ENCODE measurements around the gene PHF2.

The PHF2 gene

DNA sequence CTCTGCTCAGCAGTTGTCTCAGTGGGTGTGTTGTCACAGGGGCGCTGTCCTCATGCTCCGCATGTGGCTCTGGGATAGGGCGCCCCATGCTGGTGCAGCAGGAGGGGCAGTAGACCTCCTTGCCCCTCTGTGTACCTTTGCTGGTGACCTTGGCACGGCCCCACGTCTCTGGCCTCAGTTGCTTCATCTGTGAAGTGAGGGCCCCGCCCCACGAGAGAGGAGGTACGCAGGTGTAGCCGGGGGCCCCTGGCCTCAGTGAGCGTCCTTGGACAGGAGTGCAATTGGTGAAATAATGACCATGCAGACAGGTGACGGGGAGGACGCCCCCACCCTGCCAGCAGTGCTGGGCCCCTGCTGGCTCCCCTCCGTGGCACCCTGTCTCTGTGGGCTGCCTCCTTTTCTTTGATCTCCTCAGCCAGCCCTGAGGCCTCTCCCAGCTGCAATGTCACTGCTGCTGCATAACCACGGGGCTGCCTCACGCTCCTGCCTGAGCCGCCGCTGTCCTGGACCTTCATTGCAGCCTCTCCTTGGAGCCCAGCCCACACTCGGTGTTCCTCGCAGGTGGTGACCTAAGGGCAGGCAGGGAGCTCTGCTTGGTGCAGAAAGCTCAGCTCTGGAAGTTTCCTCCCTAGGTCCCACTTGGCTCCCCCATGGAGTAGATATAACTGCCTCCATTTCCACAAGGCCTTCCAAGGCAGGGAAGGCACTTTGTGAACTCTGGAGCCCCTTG, 57.3 kb downstream of the PHF2 start:
- H3K4me3 Mint-ChIP-seq: no peak overlapping the region
- no peak overlapping the region for H3K27ac Mint-ChIP-seq
- ATAC-seq (no peak), DNase-seq (no peak)
- H3K9me3 Mint-ChIP-seq: peaks cover 20% of the 10 kb centered on the region
- H3K36me3 Mint-ChIP-seq (ENCODE audit: low read depth): peaks cover 36% of the 10 kb centered on the region
- H3K27me3 Mint-ChIP-seq: no peaks in the 10 kb centered on the region
- no peaks in the 10 kb centered on the region for H3K4me1 Mint-ChIP-seq

DNA sequence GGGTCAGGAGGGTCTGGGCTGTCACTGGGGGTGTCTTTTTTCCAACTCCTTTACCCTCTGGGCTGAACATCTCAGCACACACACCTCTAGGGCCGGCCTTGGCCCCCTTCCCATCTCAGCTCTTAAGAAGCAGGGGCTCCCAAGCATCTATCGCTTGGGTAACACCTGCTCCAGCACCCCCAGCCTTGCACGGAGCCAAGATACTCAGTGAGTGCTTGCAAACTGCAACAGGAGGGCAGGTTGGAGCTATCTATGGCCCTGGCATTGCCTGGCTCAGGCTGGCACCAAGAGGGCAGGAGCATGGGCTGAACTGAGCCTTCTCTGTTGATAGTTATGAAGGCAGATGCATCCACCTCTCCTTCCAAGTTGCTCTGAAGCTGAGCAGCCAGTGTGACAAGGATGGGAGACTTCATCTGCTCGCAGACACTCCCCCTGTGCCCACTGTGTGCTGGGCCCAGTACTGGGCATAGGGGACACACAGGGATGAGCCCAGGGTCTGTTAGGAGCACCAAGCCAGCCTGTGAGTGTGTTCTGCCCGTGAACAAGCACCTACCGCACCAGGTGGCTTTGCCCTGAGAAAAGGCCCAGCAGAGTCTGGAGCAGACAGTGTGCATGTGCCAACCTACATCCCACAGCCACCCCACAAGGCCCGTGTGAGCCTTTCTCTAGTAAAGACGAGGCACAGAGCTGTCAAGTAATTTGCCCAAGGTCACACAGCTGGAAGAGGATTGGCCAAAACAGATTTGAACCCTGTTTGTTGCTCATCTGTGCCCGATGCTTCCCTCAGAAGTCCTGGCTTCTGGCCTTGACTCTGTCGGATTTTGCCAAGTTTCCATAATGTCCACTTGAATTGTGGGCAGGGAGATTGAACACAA, 58.2 kb downstream of the PHF2 start:
- peaks cover 41% of the 10 kb centered on the region for H3K36me3 Mint-ChIP-seq (ENCODE audit: low read depth)
- peak; percentile 38 for ATAC-seq

DNA sequence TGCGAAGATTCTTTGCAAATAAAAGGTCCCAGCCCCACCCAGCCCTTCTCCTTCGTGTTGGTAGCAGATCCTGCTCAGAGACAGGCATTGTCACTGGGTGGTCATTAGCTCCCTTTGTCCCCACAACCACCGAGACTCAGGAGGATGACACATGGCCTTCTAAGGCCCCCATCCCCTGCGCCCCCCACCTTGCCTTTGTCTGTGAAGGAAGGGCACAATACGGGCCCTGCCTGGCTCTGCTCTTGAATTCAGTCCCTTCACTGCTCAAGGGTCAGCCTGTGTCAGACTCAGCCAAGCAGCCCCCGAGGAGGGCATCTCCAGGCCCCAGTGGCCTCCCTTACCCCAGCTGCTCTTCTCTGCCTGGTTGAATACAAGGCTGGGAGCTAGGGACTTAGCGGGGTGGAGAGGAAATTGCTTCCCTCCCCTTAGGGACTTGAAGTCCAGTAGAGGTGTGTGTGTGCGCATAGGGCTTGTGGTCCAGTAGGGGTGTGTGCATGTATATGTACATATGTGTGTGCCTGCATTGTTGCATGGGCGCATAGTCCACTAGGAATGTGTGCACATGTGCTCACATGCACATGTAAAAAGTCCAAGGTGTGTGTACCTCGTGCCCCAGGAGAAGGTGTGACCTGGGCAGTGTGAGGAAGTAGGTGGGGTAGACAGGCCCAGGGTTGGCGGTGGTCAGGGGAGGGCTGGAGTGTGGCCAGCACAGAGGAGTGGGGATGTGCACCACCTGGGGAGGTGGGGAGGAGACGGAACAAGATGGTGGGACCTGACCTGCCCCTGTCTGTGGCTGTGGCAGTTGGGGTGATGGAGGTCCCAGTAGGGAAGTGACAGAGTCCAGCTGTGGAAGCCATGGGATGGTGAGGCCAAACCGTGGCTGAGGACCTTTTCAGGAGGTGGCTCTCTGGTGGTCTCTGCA, 59.1 kb downstream of the PHF2 start:
- Mint-ChIP-seq H3K27ac (no peak overlapping the region), H3K27me3 (no peaks in the 10 kb centered on the region)
- ATAC-seq: no peak

More for the DNA sequence above, 58.2 kb downstream of the PHF2 start:
- Mint-ChIP-seq H3K27me3 (no peaks in the 10 kb centered on the region), H3K4me3 (no peak overlapping the region), H3K27ac (no peak overlapping the region), H3K9me3 (peaks cover 20% of the 10 kb centered on the region), H3K4me1 (no peaks in the 10 kb centered on the region)
- no peak for DNase-seq

DNA sequence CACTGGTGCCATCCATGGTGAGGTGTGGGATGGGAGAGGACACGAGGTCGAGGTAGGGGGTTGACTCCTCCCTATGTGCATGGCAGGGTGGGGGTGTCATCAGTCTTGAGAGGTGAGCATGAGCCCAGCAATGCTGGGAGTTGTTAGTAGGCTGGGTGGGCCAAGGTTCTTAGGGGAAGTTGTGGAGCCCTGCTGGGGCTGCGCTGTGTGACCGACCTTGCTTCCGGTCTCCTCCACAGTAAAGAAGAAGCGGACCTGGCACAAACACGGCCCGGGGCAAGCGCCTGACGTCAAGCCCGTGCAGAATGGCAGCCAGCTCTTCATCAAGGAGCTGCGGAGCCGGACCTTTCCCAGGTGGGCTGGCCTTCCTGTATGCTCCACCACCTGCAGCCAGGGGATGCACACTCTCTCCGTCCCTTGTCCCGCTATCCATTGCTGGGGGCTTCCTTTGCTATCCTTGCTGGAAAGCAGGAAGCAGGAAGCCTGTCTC, 59.8 kb downstream of the PHF2 start:
- H3K4me3 Mint-ChIP-seq: no peak overlapping the region
- no peak overlapping the region for H3K27ac Mint-ChIP-seq
- H3K9me3 Mint-ChIP-seq: peaks cover 20% of the 10 kb centered on the region
- ATAC-seq: no peak
- DNase-seq: no peak
- no peaks in the 10 kb centered on the region for H3K27me3 Mint-ChIP-seq
- no peaks in the 10 kb centered on the region for H3K4me1 Mint-ChIP-seq
- peaks cover 49% of the 10 kb centered on the region for H3K36me3 Mint-ChIP-seq (ENCODE audit: low read depth)

More for the DNA sequence above, 59.1 kb downstream of the PHF2 start:
- no peak for DNase-seq
- peaks cover 46% of the 10 kb centered on the region for H3K36me3 Mint-ChIP-seq (ENCODE audit: low read depth)
- H3K4me3 Mint-ChIP-seq: no peak overlapping the region
- no peaks in the 10 kb centered on the region for H3K4me1 Mint-ChIP-seq
- H3K9me3 Mint-ChIP-seq: peaks cover 20% of the 10 kb centered on the region

DNA sequence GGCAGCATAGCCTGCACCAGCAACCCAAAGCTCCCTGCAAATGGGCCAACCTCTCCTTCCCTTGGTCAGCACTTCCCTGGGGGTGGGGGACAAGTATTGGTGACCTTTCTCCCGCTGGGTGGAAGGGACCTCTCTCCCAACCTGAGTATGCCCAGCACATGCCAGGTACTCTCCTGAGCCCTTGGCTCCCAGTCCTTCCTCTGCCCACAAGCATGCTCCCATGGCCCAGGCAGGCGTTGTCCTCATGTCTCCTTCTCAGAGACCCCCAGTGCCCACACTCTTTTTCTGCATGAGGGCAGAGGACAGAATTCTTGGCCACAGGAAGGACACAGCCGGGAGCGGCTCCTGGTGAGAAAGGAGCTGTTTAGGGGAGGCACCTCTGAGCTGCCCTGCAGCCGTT, 60.3 kb downstream of the PHF2 start:
- Mint-ChIP-seq H3K4me1 (no peaks in the 10 kb centered on the region), H3K27me3 (no peaks in the 10 kb centered on the region), H3K36me3 (ENCODE audit: low read depth) (peaks cover 50% of the 10 kb centered on the region), H3K27ac (no peak overlapping the region), H3K9me3 (peaks cover 20% of the 10 kb centered on the region), H3K4me3 (no peak overlapping the region)
- ATAC-seq (no peak), DNase-seq (no peak)

DNA sequence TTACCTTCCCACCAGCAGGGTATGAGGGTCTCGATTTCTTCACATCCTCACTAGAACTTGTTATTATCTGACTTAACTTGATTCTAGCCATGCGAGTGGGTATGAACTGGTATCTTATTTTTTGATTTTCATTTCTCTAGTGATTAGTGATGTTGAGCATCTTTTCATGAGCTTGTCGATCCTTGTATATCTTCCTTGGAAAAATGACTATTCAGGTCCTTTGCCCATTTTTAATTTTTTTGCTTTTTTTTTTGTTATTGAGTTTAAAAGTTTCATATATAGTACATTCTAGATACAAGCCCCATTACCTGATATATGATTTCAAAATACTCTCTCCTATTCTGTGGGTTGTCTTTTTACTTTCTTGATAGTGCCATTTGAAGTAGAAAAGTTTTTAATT, 61.5 kb downstream of the PHF2 start:
- Mint-ChIP-seq H3K36me3 (ENCODE audit: low read depth) (peaks cover 53% of the 10 kb centered on the region), H3K9me3 (peaks cover 20% of the 10 kb centered on the region), H3K4me1 (no peaks in the 10 kb centered on the region), H3K4me3 (no peak overlapping the region), H3K27ac (no peak overlapping the region), H3K27me3 (no peaks in the 10 kb centered on the region)
- no peak for ATAC-seq
- no peak for DNase-seq

DNA sequence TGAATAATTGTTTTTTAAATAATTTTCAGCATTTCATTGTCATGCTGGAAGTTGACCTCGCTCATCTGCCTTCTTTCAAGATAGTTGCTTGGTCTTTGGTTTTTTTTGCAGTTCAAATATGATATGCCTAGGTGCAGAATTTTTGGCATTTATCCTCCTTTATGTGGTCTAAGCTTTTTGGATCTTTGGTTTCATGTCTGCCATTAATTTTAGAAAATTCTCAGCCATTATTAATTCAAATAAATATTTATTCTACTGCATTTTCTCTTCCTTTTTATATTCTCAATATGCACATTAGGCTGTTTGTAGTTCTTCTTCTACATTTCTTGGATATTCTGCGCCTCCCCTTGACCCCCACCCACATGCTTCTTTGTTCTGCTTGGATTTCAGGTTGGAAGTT, 63.6 kb downstream of the PHF2 start:
- ATAC-seq: no peak
- H3K9me3 Mint-ChIP-seq: peaks cover 20% of the 10 kb centered on the region
- no peak overlapping the region for H3K4me3 Mint-ChIP-seq
- H3K27ac Mint-ChIP-seq: no peak overlapping the region
- H3K27me3 Mint-ChIP-seq: no peaks in the 10 kb centered on the region
- H3K4me1 Mint-ChIP-seq: no peaks in the 10 kb centered on the region
- peaks cover 60% of the 10 kb centered on the region for H3K36me3 Mint-ChIP-seq (ENCODE audit: low read depth)
- no peak for DNase-seq

DNA sequence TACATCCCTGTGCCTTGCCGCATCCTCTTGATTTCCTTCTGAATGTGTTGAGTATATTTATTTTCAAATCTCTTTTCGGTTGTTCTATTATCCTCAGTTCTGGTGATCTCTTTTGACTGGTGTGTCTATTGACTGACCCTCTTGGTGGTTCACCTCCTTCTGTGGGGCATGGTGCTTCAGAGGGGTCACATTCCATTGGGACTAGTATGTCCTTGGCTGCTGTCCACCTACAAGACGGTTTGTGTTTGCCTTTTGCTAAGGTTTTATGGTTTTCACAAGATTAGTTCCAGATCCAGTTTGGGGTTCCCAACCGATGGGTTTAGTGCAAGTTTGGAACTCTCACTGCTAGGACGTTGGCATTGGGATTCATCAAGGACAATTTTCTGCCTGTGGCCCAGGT, 66.6 kb downstream of the PHF2 start:
- peaks cover 6% of the 10 kb centered on the region for H3K9me3 Mint-ChIP-seq
- no peaks in the 10 kb centered on the region for H3K4me1 Mint-ChIP-seq
- H3K4me3 Mint-ChIP-seq: no peak overlapping the region
- DNase-seq (no peak), ATAC-seq (no peak)
- H3K27me3 Mint-ChIP-seq: no peaks in the 10 kb centered on the region
- peaks cover 35% of the 10 kb centered on the region for H3K36me3 Mint-ChIP-seq (ENCODE audit: low read depth)
- no peak overlapping the region for H3K27ac Mint-ChIP-seq

DNA sequence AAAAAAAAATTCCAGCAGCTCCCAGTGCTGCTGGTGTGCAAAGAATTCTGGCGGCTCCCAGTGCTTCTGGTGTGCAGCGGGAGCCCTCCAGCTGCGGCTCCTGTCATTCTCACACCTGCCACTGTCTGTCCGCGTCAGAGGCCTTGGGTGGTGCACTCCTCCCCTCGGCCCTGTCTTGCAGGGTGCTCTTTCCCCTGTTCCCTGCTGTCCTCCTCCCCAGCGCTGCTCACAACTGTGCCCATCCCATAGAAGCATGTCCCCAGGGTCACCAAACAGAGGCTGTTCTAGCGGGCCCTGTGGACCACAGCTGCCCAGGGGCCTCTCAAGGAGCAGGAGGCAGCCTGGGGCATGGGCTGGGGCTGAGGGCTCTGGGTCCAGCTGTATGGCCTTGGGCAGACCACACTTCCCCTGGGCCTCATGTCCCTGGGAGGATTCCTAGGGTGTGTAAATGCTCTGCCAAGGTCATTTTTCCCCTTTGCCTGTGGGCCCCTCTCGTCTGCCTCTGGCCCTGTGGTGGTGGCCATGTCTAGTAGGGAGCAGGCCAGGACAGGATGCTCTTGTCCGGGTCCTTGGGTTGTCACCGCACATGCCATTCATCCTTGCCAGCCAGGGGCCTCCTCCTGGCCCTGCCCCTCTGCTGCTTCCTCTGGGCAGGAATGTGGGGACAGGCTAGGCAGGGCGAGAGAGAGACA, 68.2 kb downstream of the PHF2 start:
- ATAC-seq (no peak), DNase-seq (no peak)
- Mint-ChIP-seq H3K27ac (no peak overlapping the region), H3K4me1 (no peaks in the 10 kb centered on the region), H3K4me3 (no peak overlapping the region), H3K36me3 (ENCODE audit: low read depth) (peaks cover 21% of the 10 kb centered on the region), H3K9me3 (no peaks in the 10 kb centered on the region), H3K27me3 (no peaks in the 10 kb centered on the region)

DNA sequence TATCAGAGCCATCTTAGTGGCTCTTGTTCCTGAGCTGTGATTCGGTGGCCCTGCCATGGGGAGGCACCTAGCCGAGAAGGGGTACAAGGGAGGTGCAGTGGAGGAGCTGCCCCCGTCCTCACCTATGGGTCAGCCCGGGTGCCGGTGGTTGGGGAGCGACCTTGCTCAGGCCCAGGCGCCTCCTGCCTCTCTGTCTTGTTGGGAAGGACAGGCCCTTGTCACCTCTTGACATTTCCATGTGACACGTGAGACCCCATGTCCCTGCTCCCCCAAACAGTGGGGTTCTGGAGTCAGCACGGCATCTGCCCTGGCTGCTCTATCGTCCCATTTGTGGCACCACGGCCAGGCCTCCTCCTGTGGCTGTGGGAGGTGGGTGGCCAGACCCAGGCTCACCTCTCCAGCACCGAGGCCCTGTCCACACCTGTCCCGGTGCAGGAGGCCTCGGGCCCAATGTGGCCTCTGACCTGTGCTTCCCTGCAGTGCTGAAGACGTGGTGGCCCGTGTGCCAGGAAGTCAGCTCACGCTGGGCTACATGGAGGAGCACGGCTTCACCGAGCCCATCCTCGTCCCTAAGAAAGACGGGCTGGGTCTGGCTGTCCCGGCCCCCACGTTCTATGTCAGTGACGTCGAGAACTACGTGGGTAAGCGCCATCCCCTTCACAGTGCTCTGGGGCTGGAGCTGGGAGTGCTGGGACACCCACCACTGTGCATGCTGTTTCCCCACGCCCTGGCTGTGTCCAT, 68.9 kb downstream of the PHF2 start:
- no peak for DNase-seq
- Mint-ChIP-seq H3K4me1 (no peaks in the 10 kb centered on the region), H3K9me3 (no peaks in the 10 kb centered on the region), H3K27me3 (no peaks in the 10 kb centered on the region), H3K36me3 (ENCODE audit: low read depth) (peaks cover 18% of the 10 kb centered on the region), H3K27ac (no peak overlapping the region), H3K4me3 (no peak overlapping the region)
- no peak for ATAC-seq

DNA sequence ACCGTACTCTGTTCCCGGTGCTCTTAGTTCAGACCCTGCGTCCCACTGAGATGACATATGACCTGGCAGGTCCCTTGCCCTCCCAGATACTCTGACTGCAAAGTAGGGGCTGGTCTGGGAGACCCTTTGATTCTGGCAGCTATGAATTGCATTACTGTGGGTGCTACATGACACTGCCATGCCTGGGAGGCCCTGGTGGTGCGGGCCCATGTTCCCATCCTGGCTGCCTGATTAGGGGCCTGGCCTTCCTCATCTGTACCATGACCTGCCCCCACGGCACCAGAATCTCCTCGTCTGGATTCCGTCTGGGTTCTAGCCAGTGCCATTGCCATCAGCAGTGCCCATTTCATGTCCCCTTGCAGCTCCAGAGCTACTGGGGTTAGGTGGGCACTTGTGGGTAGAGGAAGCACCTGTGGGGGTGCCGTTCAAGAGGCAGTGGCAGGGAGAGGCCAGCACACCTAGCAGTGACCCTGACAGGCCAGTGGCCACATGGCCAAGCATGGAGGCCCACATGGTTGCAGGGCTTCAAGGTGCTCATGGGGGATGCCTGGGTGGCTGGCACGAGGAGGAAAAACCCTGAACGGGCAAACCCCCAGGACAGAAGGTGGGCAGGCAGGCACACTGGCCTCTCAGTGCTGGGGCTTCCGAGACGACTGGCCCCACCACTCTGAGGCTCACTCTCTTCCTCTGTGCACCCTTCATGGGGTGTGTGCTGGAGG, 69.7 kb downstream of the PHF2 start:
- ATAC-seq (no peak), DNase-seq (no peak)
- Mint-ChIP-seq H3K9me3 (no peaks in the 10 kb centered on the region), H3K36me3 (ENCODE audit: low read depth) (peaks cover 11% of the 10 kb centered on the region), H3K27me3 (no peaks in the 10 kb centered on the region), H3K4me1 (no peaks in the 10 kb centered on the region), H3K27ac (no peak overlapping the region), H3K4me3 (no peak overlapping the region)

DNA sequence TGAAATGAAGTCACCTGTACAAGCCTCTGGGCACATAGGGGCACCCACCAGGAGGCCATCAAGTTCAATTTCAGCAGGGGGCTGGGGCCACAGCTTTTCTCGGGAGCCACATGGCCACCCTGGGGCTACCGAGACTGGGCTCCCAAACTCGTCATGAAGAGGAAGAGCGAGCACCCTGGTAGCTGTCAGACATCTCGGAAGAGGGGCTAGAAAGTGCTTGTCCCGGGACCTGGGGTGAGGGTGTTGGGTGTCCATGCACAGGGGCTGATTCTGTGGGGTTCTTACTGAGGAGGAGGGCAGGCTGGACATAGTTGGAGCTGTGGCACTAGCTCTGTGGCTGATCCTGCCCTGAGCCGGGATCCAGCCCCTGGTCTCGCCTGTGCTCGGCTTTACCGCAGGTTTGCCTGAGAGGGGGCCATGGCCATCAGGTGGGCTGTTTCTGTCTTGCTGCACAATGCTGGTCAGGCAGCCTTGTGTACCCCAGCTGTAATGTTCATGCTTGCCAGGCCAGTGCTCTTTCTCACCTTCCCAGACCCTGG, 70.3 kb downstream of the PHF2 start:
- DNase-seq: no peak
- no peaks in the 10 kb centered on the region for H3K27me3 Mint-ChIP-seq
- peaks cover 9% of the 10 kb centered on the region for H3K36me3 Mint-ChIP-seq (ENCODE audit: low read depth)
- H3K27ac Mint-ChIP-seq: no peak overlapping the region
- ATAC-seq: no peak
- no peaks in the 10 kb centered on the region for H3K9me3 Mint-ChIP-seq
- no peaks in the 10 kb centered on the region for H3K4me1 Mint-ChIP-seq
- H3K4me3 Mint-ChIP-seq: no peak overlapping the region

DNA sequence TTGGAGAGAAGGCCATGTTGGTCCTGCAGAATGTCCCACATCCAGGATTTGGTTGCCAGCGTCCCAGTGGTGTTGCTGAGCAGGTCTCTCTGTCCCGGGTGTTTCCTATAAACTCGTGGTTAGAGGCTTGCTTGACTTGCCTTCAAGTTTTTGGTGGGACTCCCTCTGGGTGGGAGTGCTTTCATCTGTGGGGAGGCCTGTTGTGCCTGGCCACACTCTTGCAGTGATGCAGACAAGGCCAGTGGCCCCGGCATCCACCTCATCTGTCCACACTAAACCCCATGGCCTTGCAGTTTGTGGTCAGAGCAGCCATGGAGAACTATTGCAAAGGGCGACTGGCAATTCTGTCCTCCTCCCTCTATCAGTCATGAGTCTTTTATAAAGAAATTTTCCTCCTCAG, 71.8 kb downstream of the PHF2 start:
- Mint-ChIP-seq H3K9me3 (no peaks in the 10 kb centered on the region), H3K36me3 (ENCODE audit: low read depth) (peaks cover 9% of the 10 kb centered on the region), H3K27me3 (no peaks in the 10 kb centered on the region), H3K27ac (no peak overlapping the region), H3K4me1 (no peaks in the 10 kb centered on the region), H3K4me3 (no peak overlapping the region)
- ATAC-seq: no peak
- no peak for DNase-seq
